ENCODE measurements around the gene GMDS. TPM values are rescaled to one million over a fixed set of nuclear protein-coding genes. Genes with fewer than 3 reads are reported as not detected.

Gene GMDS
- total and polyA plus RNA-seq, 2 experiments from 2014 or later = 3.0 to 12.6 TPM

DNA sequence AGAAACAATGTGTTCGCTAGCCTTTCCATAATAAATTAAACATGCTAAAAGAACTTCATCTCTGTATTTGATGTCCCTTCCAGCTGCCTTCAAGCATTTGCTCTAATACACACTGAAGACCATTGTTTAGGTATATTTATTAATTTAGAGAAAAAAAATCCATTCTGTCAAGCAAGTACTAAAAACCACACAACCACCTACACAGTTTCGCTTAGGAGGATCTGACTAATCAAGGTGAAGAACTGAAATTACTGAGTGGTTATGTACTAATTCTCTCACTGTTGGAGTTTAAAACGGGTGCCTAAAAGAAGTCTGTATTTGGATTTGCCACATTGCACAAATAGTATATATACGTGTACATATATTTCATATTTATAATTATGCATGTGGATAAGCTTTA, 58.9 kb downstream of the GMDS start:
- Histone ChIP-seq H3K4me1 (ENCODE audit: insufficient read depth) (0 out of 2 replicates have a peak, but pooled peaks cover 6% of the 10 kb centered on the region), H3K4me3 (no peak overlapping the region), H3K4me2 (ENCODE audit: unreplicated experiment) (no peak overlapping the region), H3K27me3 (replicated peaks; ENCODE audit: insufficient read depth) (no peaks in the 10 kb centered on the region), H2AFZ (no peak overlapping the region), H4K20me1 (ENCODE audit: insufficient read depth) (no peaks in the 10 kb centered on the region), H3K27ac (no peak overlapping the region), H3K9me2 (ENCODE audit: insufficient read depth) (no peaks in the 10 kb centered on the region), H3K36me3 (ENCODE audit: low read depth) (no peaks in the 10 kb centered on the region), H3K9me3 (ENCODE audit: low read depth) (no peaks in the 10 kb centered on the region), H3K9ac (no peak overlapping the region), H3K79me2 (ENCODE audit: insufficient read depth) (no peaks in the 10 kb centered on the region), H3F3A (ENCODE audit: insufficient read depth) (no peaks in the 10 kb centered on the region; the same call in 1 of the 2 replicates)
- no peak for TF ChIP-seq EZH2 (IDR thresholded peaks at IDR 0.05; ENCODE audit: insufficient read depth, poor library complexity, severe bottlenecking)
- TF ChIP-seq EZH2phosphoT487 (IDR thresholded peaks at IDR 0.05; ENCODE audit: insufficient read depth, low read depth) = no peak
- WGBS, 2 experiments (ENCODE audit: low coverage in 1 of 2, low lambda C conversion rate in 2 of 2, missing lambda C conversion rate in 2 of 2) = 75 to 80% methylated on average over 4 of the region's 4 CpGs
- in situ Hi-C loops (cut with MboI) = no loop called here
- DNase-seq = no peak

DNA sequence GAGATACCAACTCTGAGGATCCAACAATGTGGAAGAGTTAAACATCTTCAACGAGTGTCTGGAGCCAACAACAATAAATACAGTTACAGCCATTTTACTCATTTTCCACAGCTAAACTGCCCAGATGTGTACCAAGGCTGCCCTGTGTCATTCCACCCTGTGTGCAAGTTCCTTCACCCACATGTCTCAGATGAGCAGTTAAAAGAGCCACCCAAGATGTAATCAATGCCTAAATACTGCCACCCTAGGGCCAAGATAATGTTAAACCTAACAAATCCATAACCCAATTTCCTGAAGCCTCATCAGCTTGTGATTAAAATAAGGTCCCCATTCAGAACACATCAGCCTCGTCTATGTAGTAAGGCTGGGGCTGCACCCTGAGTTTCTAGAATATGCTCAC, 59.9 kb downstream of the GMDS start:
- no peak overlapping the region for H3K9ac ChIP-seq
- H3K27me3 ChIP-seq (replicated peaks; ENCODE audit: insufficient read depth) = no peaks in the 10 kb centered on the region
- 52 to 62% methylated on average over 2 of the region's 2 CpGs for WGBS, 2 experiments (ENCODE audit: low coverage in 1 of 2, low lambda C conversion rate in 2 of 2, missing lambda C conversion rate in 2 of 2)
- H3K79me2 ChIP-seq (ENCODE audit: insufficient read depth) = no peaks in the 10 kb centered on the region
- H3K27ac ChIP-seq = no peak overlapping the region
- no peak overlapping the region for H3K4me3 ChIP-seq
- no peak overlapping the region for H2AFZ ChIP-seq
- no peaks in the 10 kb centered on the region for H3K9me2 ChIP-seq (ENCODE audit: insufficient read depth)
- no peaks in the 10 kb centered on the region for H4K20me1 ChIP-seq (ENCODE audit: insufficient read depth)
- TF ChIP-seq EZH2 (IDR thresholded peaks at IDR 0.05; ENCODE audit: insufficient read depth, poor library complexity, severe bottlenecking) (no peak), EZH2phosphoT487 (IDR thresholded peaks at IDR 0.05; ENCODE audit: insufficient read depth, low read depth) (no peak)
- in situ Hi-C loops (cut with MboI) = no loop called here
- H3F3A ChIP-seq (ENCODE audit: insufficient read depth) = no peaks in the 10 kb centered on the region; the same call in 1 of the 2 replicates
- H3K36me3 ChIP-seq (ENCODE audit: low read depth) = no peaks in the 10 kb centered on the region
- H3K9me3 ChIP-seq (ENCODE audit: low read depth) = no peaks in the 10 kb centered on the region
- DNase-seq = no peak
- 0 out of 2 replicates have a peak, but pooled peaks cover 6% of the 10 kb centered on the region for H3K4me1 ChIP-seq (ENCODE audit: insufficient read depth)
- no peak overlapping the region for H3K4me2 ChIP-seq (ENCODE audit: unreplicated experiment)

GRCh38 chr6:2184700-2185455, 60.5 kb downstream of the GMDS start:
- TF ChIP-seq EZH2phosphoT487 (IDR thresholded peaks at IDR 0.05; ENCODE audit: insufficient read depth, low read depth) (no peak), EZH2 (IDR thresholded peaks at IDR 0.05; ENCODE audit: insufficient read depth, poor library complexity, severe bottlenecking) (no peak)
- Histone ChIP-seq H3K9me2 (ENCODE audit: insufficient read depth) (no peaks in the 10 kb centered on the region), H3F3A (ENCODE audit: insufficient read depth) (no peaks in the 10 kb centered on the region; the same call in 1 of the 2 replicates), H3K79me2 (ENCODE audit: insufficient read depth) (no peaks in the 10 kb centered on the region), H3K4me3 (no peak overlapping the region), H3K9me3 (ENCODE audit: low read depth) (no peaks in the 10 kb centered on the region), H4K20me1 (ENCODE audit: insufficient read depth) (no peaks in the 10 kb centered on the region), H3K4me1 (ENCODE audit: insufficient read depth) (peaks cover 6% of the 10 kb centered on the region; the same call in 1 of the 2 replicates), H2AFZ (no peak overlapping the region), H3K4me2 (ENCODE audit: unreplicated experiment) (no peak overlapping the region), H3K27ac (no peak overlapping the region), H3K36me3 (ENCODE audit: low read depth) (no peaks in the 10 kb centered on the region), H3K27me3 (replicated peaks; ENCODE audit: insufficient read depth) (no peaks in the 10 kb centered on the region), H3K9ac (no peak overlapping the region)
- in situ Hi-C loops (cut with MboI) = no loop called here
- WGBS, 2 experiments (ENCODE audit: low coverage in 1 of 2, low lambda C conversion rate in 2 of 2, missing lambda C conversion rate in 2 of 2) = 92 to 94% methylated on average over 7 of the region's 7 CpGs
- DNase-seq = no peak

GRCh38 chr6:2183752-2184151, 61.7 kb downstream of the GMDS start:
- H3K4me1 ChIP-seq (ENCODE audit: insufficient read depth) = peaks cover 6% of the 10 kb centered on the region; the same call in 1 of the 2 replicates
- no peaks in the 10 kb centered on the region; the same call in 1 of the 2 replicates for H3F3A ChIP-seq (ENCODE audit: insufficient read depth)
- WGBS, 2 experiments (ENCODE audit: low coverage in 1 of 2, low lambda C conversion rate in 2 of 2, missing lambda C conversion rate in 2 of 2) = 100% methylated on average over 1 of the region's 1 CpG
- no peaks in the 10 kb centered on the region for H3K9me2 ChIP-seq (ENCODE audit: insufficient read depth)
- H3K36me3 ChIP-seq (ENCODE audit: low read depth) = no peaks in the 10 kb centered on the region
- no peak for DNase-seq
- H3K4me3 ChIP-seq = no peak overlapping the region
- TF ChIP-seq EZH2 (IDR thresholded peaks at IDR 0.05; ENCODE audit: insufficient read depth, poor library complexity, severe bottlenecking) = no peak
- no peak for TF ChIP-seq EZH2phosphoT487 (IDR thresholded peaks at IDR 0.05; ENCODE audit: insufficient read depth, low read depth)
- no peak overlapping the region for H3K27ac ChIP-seq
- no peak overlapping the region for H2AFZ ChIP-seq
- no peak overlapping the region for H3K4me2 ChIP-seq (ENCODE audit: unreplicated experiment)
- H4K20me1 ChIP-seq (ENCODE audit: insufficient read depth) = no peaks in the 10 kb centered on the region
- in situ Hi-C loops (cut with MboI) = no loop called here
- no peaks in the 10 kb centered on the region for H3K79me2 ChIP-seq (ENCODE audit: insufficient read depth)
- H3K27me3 ChIP-seq (replicated peaks; ENCODE audit: insufficient read depth) = no peaks in the 10 kb centered on the region
- H3K9ac ChIP-seq = no peak overlapping the region
- H3K9me3 ChIP-seq (ENCODE audit: low read depth) = no peaks in the 10 kb centered on the region
